ENCODE measurements around the gene CRTAP. TPM values are rescaled to one million over a fixed set of nuclear protein-coding genes. Genes with fewer than 3 reads are reported as not detected.

The CRTAP gene
- total RNA-seq, 1 donor from 2014 or later = 138 TPM

GRCh38 chr3:33149342-33149741, 35.5 kb downstream of the CRTAP start:
- H3K9me3 Mint-ChIP-seq = no peaks in the 10 kb centered on the region
- H3K27ac Mint-ChIP-seq = no peak overlapping the region
- no peak overlapping the region for H3K4me3 Mint-ChIP-seq
- TF ChIP-seq CTCF (conservative IDR thresholded peaks at IDR 0.05) = no peak
- no peak for DNase-seq (ENCODE audit: extremely low spot score, unreplicated experiment)
- peaks cover 8% of the 10 kb centered on the region for H3K4me1 Mint-ChIP-seq (ENCODE audit: unreplicated experiment)
- peaks cover 3% of the 10 kb centered on the region for H3K36me3 Mint-ChIP-seq
- no peaks in the 10 kb centered on the region for H3K27me3 Mint-ChIP-seq

GRCh38 chr3:33152363-33153360, 38.8 kb downstream of the CRTAP start:
- H3K27ac Mint-ChIP-seq = no peak overlapping the region
- no peaks in the 10 kb centered on the region for H3K4me1 Mint-ChIP-seq (ENCODE audit: unreplicated experiment)
- H3K36me3 Mint-ChIP-seq = no peaks in the 10 kb centered on the region
- no peak overlapping the region for H3K4me3 Mint-ChIP-seq
- no peaks in the 10 kb centered on the region for H3K27me3 Mint-ChIP-seq
- no peaks in the 10 kb centered on the region for H3K9me3 Mint-ChIP-seq
- no peak for DNase-seq (ENCODE audit: extremely low spot score, unreplicated experiment)
- no peak for TF ChIP-seq CTCF (conservative IDR thresholded peaks at IDR 0.05)

GRCh38 chr3:33153782-33154181, 40.0 kb downstream of the CRTAP start:
- Mint-ChIP-seq H3K27ac (no peak overlapping the region), H3K4me3 (no peak overlapping the region), H3K36me3 (no peaks in the 10 kb centered on the region), H3K27me3 (no peaks in the 10 kb centered on the region), H3K9me3 (no peaks in the 10 kb centered on the region), H3K4me1 (ENCODE audit: unreplicated experiment) (no peaks in the 10 kb centered on the region)
- no peak for TF ChIP-seq CTCF (conservative IDR thresholded peaks at IDR 0.05)
- DNase-seq (ENCODE audit: extremely low spot score, unreplicated experiment) = no peak

- DNase-seq (ENCODE audit: extremely low spot score, unreplicated experiment) = no peak
- no peak for TF ChIP-seq CTCF (conservative IDR thresholded peaks at IDR 0.05)
- H3K4me3 Mint-ChIP-seq = no peak overlapping the region
- H3K4me1 Mint-ChIP-seq (ENCODE audit: unreplicated experiment) = no peaks in the 10 kb centered on the region
- no peaks in the 10 kb centered on the region for H3K36me3 Mint-ChIP-seq
- H3K9me3 Mint-ChIP-seq = no peaks in the 10 kb centered on the region
- H3K27ac Mint-ChIP-seq = no peak overlapping the region
- H3K27me3 Mint-ChIP-seq = no peaks in the 10 kb centered on the region
Measured at GRCh38 chr3:33155301-33155700, 41.5 kb downstream of the CRTAP start.

GRCh38 chr3:33159234-33159633, 45.4 kb downstream of the CRTAP start:
- no peaks in the 10 kb centered on the region for H3K27me3 Mint-ChIP-seq
- no peak for TF ChIP-seq CTCF (conservative IDR thresholded peaks at IDR 0.05)
- H3K27ac Mint-ChIP-seq = no peak overlapping the region
- H3K9me3 Mint-ChIP-seq = no peaks in the 10 kb centered on the region
- no peak overlapping the region for H3K4me3 Mint-ChIP-seq
- no peaks in the 10 kb centered on the region for H3K4me1 Mint-ChIP-seq (ENCODE audit: unreplicated experiment)
- no peaks in the 10 kb centered on the region for H3K36me3 Mint-ChIP-seq
- DNase-seq (ENCODE audit: extremely low spot score, unreplicated experiment) = no peak

All from type B pancreatic cell (in vitro differentiated cells).